Fibroblast of the aortic adventitia (primary cell): ENCODE data around the gene PHF3. TPM values are rescaled to one million over a fixed set of nuclear protein-coding genes. Genes with fewer than 3 reads are reported as not detected.

ENCODE experiments used
- DNase-seq: peaks from one replicate; pipeline ENCODE4 v3.0.0-alpha.2; 2010; ENCODE audit warnings: low read depth
- H3K4me3 ChIP-seq: 2 replicates; pipeline ENCODE4 v1.5.1; 2011; ENCODE audit warnings: low read depth, mild to moderate bottlenecking, control low read depth, low read length, moderate library complexity
- total RNA-seq: library from RNA; depleted of rRNA; stranded (reverse); fragments of >200 nt; gene quantifications from 2 replicates; pipeline ENCODE4 v1.2.3, GENCODE V29; 2012; ENCODE audit warnings: low replicate concordance
- TF ChIP-seq, protein P1 (sequence below): IDR thresholded peaks from 2 replicates; pipeline ENCODE4 v1.5.1; 2011; ENCODE audit warnings: mild to moderate bottlenecking, low read length, control low read depth, inconsistent platforms; ENCODE audit not compliant: insufficient read depth

Gene PHF3
- total RNA-seq, 1 donor, result 78.5 TPM

DNA sequence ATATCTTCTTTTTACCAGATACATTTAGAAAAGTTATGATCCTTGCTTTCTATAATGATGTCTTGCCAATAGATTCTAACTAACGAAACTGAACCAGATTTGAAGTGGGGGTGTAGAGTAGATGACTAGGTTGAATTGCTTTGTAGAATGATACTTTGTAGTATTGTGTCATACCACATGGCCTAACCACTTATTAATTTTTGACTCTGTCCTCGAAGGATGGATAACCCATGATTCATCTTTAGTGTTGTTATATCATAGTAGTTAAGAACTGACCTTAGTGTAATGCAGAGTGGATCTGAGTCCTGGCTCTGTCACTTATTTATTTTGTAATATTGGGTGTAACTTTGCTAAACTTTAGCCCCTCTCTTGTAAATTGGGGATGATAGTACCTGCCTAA lies 4.5 kb downstream of the PHF3 start:
- no peak overlapping the region for H3K4me3 ChIP-seq
- TF ChIP-seq, protein P1, sequence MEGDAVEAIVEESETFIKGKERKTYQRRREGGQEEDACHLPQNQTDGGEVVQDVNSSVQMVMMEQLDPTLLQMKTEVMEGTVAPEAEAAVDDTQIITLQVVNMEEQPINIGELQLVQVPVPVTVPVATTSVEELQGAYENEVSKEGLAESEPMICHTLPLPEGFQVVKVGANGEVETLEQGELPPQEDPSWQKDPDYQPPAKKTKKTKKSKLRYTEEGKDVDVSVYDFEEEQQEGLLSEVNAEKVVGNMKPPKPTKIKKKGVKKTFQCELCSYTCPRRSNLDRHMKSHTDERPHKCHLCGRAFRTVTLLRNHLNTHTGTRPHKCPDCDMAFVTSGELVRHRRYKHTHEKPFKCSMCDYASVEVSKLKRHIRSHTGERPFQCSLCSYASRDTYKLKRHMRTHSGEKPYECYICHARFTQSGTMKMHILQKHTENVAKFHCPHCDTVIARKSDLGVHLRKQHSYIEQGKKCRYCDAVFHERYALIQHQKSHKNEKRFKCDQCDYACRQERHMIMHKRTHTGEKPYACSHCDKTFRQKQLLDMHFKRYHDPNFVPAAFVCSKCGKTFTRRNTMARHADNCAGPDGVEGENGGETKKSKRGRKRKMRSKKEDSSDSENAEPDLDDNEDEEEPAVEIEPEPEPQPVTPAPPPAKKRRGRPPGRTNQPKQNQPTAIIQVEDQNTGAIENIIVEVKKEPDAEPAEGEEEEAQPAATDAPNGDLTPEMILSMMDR, result no peak
- DNase-seq, result peak; percentile 49

DNA sequence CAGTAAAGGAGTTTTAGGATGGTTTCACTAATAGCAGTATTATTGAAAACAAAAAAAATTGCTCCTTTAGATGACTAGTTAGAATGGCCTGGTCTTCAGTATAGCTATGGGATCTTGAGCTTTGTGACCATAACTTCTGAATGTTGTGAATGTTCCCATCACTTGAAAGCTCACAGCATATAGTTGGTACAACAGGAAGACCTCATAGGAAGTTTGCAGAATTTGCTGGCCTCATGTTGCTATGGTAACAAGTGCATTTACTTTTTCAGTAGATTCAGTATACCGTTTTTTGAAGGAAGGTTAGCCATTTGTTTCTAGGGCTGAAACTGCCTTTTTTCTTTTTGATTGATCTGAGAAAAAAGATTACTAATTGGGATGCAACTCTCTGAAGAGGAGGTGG lies 8.3 kb downstream of the PHF3 start:
- TF ChIP-seq, protein P1, result no peak
- H3K4me3 ChIP-seq, result no peak overlapping the region
- no peak for DNase-seq

DNA sequence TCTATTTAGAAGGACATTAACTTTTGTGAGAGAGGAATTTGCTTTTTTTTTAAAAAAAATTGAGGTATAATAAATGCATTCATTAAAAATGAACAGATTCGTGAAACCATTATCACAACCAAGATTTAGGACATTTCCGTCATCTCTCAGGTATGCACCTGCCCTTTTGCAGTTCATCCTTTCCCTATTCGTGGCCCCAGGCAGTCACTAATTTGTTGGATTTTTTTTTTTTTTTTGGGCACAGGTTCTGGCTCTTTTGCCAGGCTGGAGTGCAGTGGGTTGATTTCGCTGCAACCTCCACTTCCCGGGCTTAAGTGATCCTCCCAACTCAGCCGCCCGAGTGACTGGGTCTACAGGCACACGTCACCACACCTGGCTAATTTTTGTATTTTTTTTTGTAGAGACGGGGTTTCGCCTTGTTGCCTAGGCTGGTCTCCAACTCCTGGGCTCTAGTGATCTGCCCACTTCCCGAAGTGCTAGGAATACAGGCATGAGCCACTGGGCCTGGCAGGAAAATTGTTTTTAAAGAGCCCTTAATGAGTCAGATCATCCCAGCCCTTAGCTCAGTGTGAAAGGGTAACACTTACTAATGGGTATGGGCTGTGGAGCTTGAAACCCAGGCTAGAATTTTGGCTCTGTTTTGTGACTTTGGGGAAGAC lies 9.2 kb downstream of the PHF3 start:
- no peak overlapping the region for H3K4me3 ChIP-seq
- DNase-seq, result peak; percentile 23
- TF ChIP-seq, protein P1, result no peak

DNA sequence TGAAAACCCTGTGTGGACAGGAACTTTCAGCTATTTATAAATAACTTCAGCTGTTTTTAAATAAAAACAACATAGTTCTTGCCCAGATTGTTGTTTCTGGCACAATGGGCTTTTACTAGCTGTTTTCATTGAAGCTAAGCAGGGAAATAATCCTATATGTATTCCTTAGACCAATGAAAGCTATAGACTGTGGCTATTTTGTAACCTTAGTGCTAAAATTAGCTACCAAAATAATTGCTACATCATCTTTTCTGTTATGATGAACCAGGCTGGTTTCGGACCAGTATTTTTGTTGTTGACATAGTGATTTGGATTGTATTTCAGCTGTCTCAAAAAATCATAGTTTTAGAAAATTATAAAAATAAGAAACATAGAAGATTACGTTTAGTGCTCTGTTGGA lies 13.7 kb downstream of the PHF3 start:
- TF ChIP-seq, protein P1, result no peak
- no peak overlapping the region for H3K4me3 ChIP-seq
- DNase-seq, result no peak

- no peak for DNase-seq
- no peak overlapping the region for H3K4me3 ChIP-seq
- TF ChIP-seq, protein P1, result no peak
Observed at GRCh38 chr6:63649847-63650265, 14.3 kb downstream of the PHF3 start.

- TF ChIP-seq, protein P1, result no peak
- DNase-seq, result no peak
- no peak overlapping the region for H3K4me3 ChIP-seq
Observed at GRCh38 chr6:63652980-63653379, 17.4 kb downstream of the PHF3 start.

- no peak for DNase-seq
- TF ChIP-seq, protein P1, result no peak
- no peak overlapping the region for H3K4me3 ChIP-seq
Observed at GRCh38 chr6:63660757-63661156, 25.2 kb downstream of the PHF3 start.
